DND-41 (cell line): ENCODE measurements around the gene RALGPS1.

Experiments used
- ATAC-seq: fragments of 200-7000 bp; cut with Tn5 transposase; 3 replicates; pipeline ENCODE4 v1.9.1; 2021; ENCODE audit warnings: low read depth; ENCODE audit not compliant: insufficient read depth
- DNase-seq: peaks from one replicate; pipeline ENCODE4 v3.0.0-alpha.2; 2020
- H2AFZ ChIP-seq: 2 replicates; pipeline ENCODE4 v1.6.0; 2012; ENCODE audit warnings: low read depth, low read length
- H3K27ac ChIP-seq: 2 replicates; pipeline ENCODE4 v1.5.1; 2012; ENCODE audit warnings: low read length, inconsistent platforms
- H3K27me3 ChIP-seq: fragments of 200-600 bp; sonication (generic); 2 replicates; pipeline ENCODE4 v1.6.0; 2012; ENCODE audit warnings: low read length, mild to moderate bottlenecking, inconsistent platforms; ENCODE audit not compliant: insufficient read depth, poor library complexity
- H3K36me3 ChIP-seq: 2 replicates; pipeline ENCODE4 v1.5.1; 2012; ENCODE audit warnings: low read length, inconsistent platforms; ENCODE audit not compliant: insufficient read depth
- H3K4me1 ChIP-seq: 2 replicates; pipeline ENCODE4 v1.5.1; 2012; ENCODE audit warnings: mild to moderate bottlenecking, low read length; ENCODE audit not compliant: insufficient read depth
- H3K4me2 ChIP-seq: 2 replicates; pipeline ENCODE4 v1.6.0; 2012; ENCODE audit warnings: mild to moderate bottlenecking, moderate library complexity, low read length, inconsistent platforms; ENCODE audit not compliant: insufficient read depth
- H3K4me3 ChIP-seq, 2 experiments: fragments of 200-600 bp in 1 of 2; shearing (Covaris generic) in 1 of 2; 2 replicates each; pipeline ENCODE4 v1.5.1; 2012 to 2016; ENCODE audit warnings: inconsistent platforms in 2 of 2, low read length in 2 of 2, mild to moderate bottlenecking in 2 of 2, low read depth in 1 of 2, moderate library complexity in 1 of 2
- H3K79me2 ChIP-seq: 2 replicates; pipeline ENCODE4 v1.6.0; 2012; ENCODE audit warnings: low read length, inconsistent platforms; ENCODE audit not compliant: insufficient read depth
- H3K9ac ChIP-seq: 2 replicates; pipeline ENCODE4 v1.6.0; 2012; ENCODE audit warnings: low read depth, mild to moderate bottlenecking, inconsistent platforms, low read length, moderate library complexity
- H3K9me3 ChIP-seq: 2 replicates; pipeline ENCODE4 v1.5.1; 2012; ENCODE audit warnings: low read length, moderate library complexity, mild to moderate bottlenecking, inconsistent platforms; ENCODE audit not compliant: insufficient read depth, severe bottlenecking
- H4K20me1 ChIP-seq: 2 replicates; pipeline ENCODE4 v1.6.0; 2012; ENCODE audit warnings: low read length; ENCODE audit not compliant: insufficient read depth
- EZH2 ChIP-seq: IDR thresholded peaks from 3 replicates; pipeline ENCODE4 v1.6.1; 2012; ENCODE audit warnings: borderline replicate concordance, low read depth, mild to moderate bottlenecking, moderate library complexity, low read length, inconsistent platforms; ENCODE audit not compliant: severe bottlenecking
- TF ChIP-seq, protein P1 (sequence below): IDR thresholded peaks from 2 replicates; pipeline ENCODE4 v1.5.1; 2012; ENCODE audit warnings: borderline replicate concordance, low read length, moderate library complexity, mild to moderate bottlenecking; ENCODE audit not compliant: poor library complexity, severe bottlenecking; ENCODE audit errors: extremely low read depth

Gene RALGPS1

GRCh38 chr9:127078336-127078735 is 163.8 kb downstream of the RALGPS1 start:
- DNase-seq (no peak), ATAC-seq (no peak)
- H4K20me1 ChIP-seq = peaks cover 4% of the 10 kb centered on the region
- H3K4me1 ChIP-seq = no peaks in the 10 kb centered on the region
- H3K4me2 ChIP-seq = no peak overlapping the region
- no peak for TF ChIP-seq EZH2
- TF ChIP-seq, protein P1, sequence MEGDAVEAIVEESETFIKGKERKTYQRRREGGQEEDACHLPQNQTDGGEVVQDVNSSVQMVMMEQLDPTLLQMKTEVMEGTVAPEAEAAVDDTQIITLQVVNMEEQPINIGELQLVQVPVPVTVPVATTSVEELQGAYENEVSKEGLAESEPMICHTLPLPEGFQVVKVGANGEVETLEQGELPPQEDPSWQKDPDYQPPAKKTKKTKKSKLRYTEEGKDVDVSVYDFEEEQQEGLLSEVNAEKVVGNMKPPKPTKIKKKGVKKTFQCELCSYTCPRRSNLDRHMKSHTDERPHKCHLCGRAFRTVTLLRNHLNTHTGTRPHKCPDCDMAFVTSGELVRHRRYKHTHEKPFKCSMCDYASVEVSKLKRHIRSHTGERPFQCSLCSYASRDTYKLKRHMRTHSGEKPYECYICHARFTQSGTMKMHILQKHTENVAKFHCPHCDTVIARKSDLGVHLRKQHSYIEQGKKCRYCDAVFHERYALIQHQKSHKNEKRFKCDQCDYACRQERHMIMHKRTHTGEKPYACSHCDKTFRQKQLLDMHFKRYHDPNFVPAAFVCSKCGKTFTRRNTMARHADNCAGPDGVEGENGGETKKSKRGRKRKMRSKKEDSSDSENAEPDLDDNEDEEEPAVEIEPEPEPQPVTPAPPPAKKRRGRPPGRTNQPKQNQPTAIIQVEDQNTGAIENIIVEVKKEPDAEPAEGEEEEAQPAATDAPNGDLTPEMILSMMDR = no peak
- H3K9ac ChIP-seq = no peak overlapping the region
- H3K4me3 ChIP-seq = no peak overlapping the region
- no peaks in the 10 kb centered on the region for H3K79me2 ChIP-seq
- H3K27me3 ChIP-seq = peaks cover 16% of the 10 kb centered on the region
- no peak overlapping the region for H3K27ac ChIP-seq
- no peaks in the 10 kb centered on the region for H3K36me3 ChIP-seq
- H3K9me3 ChIP-seq = no peaks in the 10 kb centered on the region
- no peak overlapping the region for H2AFZ ChIP-seq

- H3K27ac ChIP-seq = no peak overlapping the region
- no peaks in the 10 kb centered on the region for H3K9me3 ChIP-seq
- H3K79me2 ChIP-seq = no peaks in the 10 kb centered on the region
- H3K36me3 ChIP-seq = no peaks in the 10 kb centered on the region
- H3K27me3 ChIP-seq = peaks cover 16% of the 10 kb centered on the region
- H4K20me1 ChIP-seq = peaks cover 4% of the 10 kb centered on the region
- no peak for ATAC-seq
- H3K4me2 ChIP-seq = no peak overlapping the region
- no peak overlapping the region for H3K9ac ChIP-seq
- H2AFZ ChIP-seq = no peak overlapping the region
- DNase-seq = no peak
- H3K4me3 ChIP-seq = no peak overlapping the region
- H3K4me1 ChIP-seq = no peaks in the 10 kb centered on the region
- TF ChIP-seq, protein P1 = no peak
- TF ChIP-seq EZH2 = no peak
These were observed 164.4 kb downstream of the RALGPS1 start for GRCh38 chr9:127078988-127079387.

DNA sequence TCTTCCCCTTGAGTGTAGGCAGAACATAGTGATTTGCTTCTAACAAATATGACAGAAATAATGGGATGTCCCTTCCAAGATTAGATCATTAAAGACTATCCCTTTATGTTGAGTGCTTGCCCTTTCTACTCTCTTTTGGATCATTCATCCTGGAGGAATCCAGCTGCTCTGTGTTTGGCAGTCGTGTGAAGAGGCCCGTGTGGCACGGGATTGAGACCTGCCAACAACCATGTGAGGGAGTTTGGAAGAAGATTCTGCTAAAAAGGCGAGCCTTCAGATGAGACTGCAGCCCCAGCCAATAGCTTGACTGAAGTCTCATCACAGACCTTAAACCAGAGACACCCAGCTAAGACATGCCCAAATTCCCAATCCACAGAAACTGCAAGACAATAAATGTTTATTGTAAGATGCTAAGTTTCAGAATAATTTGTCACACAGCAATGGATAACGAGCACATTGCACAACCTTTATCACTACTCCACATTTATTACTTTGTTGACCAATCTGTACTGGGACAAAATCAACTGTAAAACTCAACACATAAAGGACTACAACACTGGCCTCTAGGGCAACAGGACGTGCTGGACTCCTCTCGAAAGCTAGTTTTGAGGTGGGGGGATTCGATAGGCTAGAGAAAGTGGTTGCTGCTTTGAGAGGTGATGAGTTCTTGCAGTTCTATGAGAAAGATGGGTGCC is 165.0 kb downstream of the RALGPS1 start:
- Histone ChIP-seq H3K36me3 (no peaks in the 10 kb centered on the region), H3K4me1 (no peaks in the 10 kb centered on the region), H3K4me2 (no peak overlapping the region), H3K27ac (no peak overlapping the region), H3K9me3 (no peaks in the 10 kb centered on the region), H3K9ac (no peak overlapping the region), H3K27me3 (peaks cover 12% of the 10 kb centered on the region), H3K79me2 (no peaks in the 10 kb centered on the region), H2AFZ (no peak overlapping the region), H4K20me1 (peaks cover 8% of the 10 kb centered on the region), H3K4me3 (no peak overlapping the region)
- ATAC-seq = no peak
- TF ChIP-seq, protein P1 = no peak
- no peak for TF ChIP-seq EZH2
- no peak for DNase-seq
